IPS-15b (cell line): Measurements from ENCODE around the gene STAT3.
"Not testable (repeated sequence)": the region's sequence is repeated elsewhere in the genome, so short reads cannot be mapped to it uniquely, and the experiment has no call there.

Experiments used
- H3K27me3 ChIP-seq: one replicate; pipeline ENCODE4 v1.6.1; 2013; ENCODE audit warnings: low read length; ENCODE audit not compliant: control insufficient read depth, insufficient read depth
- H3K36me3 ChIP-seq: one replicate; pipeline ENCODE4 v1.6.1; 2013; ENCODE audit warnings: low read length; ENCODE audit not compliant: control insufficient read depth, insufficient read depth
- H3K4me1 ChIP-seq: one replicate; pipeline ENCODE4 v1.6.1; 2013; ENCODE audit warnings: mild to moderate bottlenecking, low read length; ENCODE audit not compliant: control insufficient read depth, insufficient read depth
- H3K4me3 ChIP-seq: one replicate; pipeline ENCODE4 v1.5.1; 2013; ENCODE audit warnings: low read depth, low read length
- H3K9ac ChIP-seq: one replicate; pipeline ENCODE4 v1.6.1; 2013; ENCODE audit warnings: low read depth, mild to moderate bottlenecking, low read length
- H3K9me3 ChIP-seq: one replicate; pipeline ENCODE4 v1.6.1; 2013; ENCODE audit warnings: mild to moderate bottlenecking, low read length; ENCODE audit not compliant: control insufficient read depth, insufficient read depth

Gene STAT3

GRCh38 chr17:42307362-42307927 is 80.8 kb downstream of the STAT3 start:
- Histone ChIP-seq H3K27me3 (no peaks in the 10 kb centered on the region), H3K4me3 (no peak overlapping the region), H3K9ac (no peak overlapping the region), H3K9me3 (no peaks in the 10 kb centered on the region), H3K36me3 (no peaks in the 10 kb centered on the region), H3K4me1 (peaks cover 10% of the 10 kb centered on the region)

- no peak overlapping the region for H3K4me3 ChIP-seq
- no peaks in the 10 kb centered on the region for H3K9me3 ChIP-seq
- peaks cover 4% of the 10 kb centered on the region for H3K4me1 ChIP-seq
- H3K27me3 ChIP-seq = no peaks in the 10 kb centered on the region
- no peaks in the 10 kb centered on the region for H3K36me3 ChIP-seq
- H3K9ac ChIP-seq = no peak overlapping the region
Measured at GRCh38 chr17:42306385-42306667, 81.9 kb downstream of the STAT3 start.

GRCh38 chr17:42305543-42306384 is 82.5 kb downstream of the STAT3 start:
- Histone ChIP-seq H3K9ac (no peak overlapping the region), H3K9me3 (no peaks in the 10 kb centered on the region), H3K36me3 (no peaks in the 10 kb centered on the region), H3K4me1 (no peaks in the 10 kb centered on the region), H3K27me3 (no peaks in the 10 kb centered on the region), H3K4me3 (no peak overlapping the region)

- H3K4me3 ChIP-seq = not testable (repeated sequence)
Measured at GRCh38 chr17:42305031-42305330, 83.3 kb downstream of the STAT3 start.

GRCh38 chr17:42304187-42305030 is 83.8 kb downstream of the STAT3 start:
- H3K27me3 ChIP-seq = no peaks in the 10 kb centered on the region
- H3K9me3 ChIP-seq = no peaks in the 10 kb centered on the region

More at GRCh38 chr17:42305031-42305330, 83.3 kb downstream of the STAT3 start:
- H3K9me3 ChIP-seq, H3K9ac ChIP-seq, H3K36me3 ChIP-seq, H3K27me3 ChIP-seq, H3K4me1 ChIP-seq: not testable (repeated sequence)

GRCh38 chr17:42303694-42304093 is 84.5 kb downstream of the STAT3 start:
- Histone ChIP-seq H3K36me3 (no peaks in the 10 kb centered on the region), H3K9me3 (no peaks in the 10 kb centered on the region), H3K27me3 (no peaks in the 10 kb centered on the region), H3K4me1 (no peaks in the 10 kb centered on the region), H3K9ac (no peak overlapping the region), H3K4me3 (no peak overlapping the region)

More at GRCh38 chr17:42304187-42305030, 83.8 kb downstream of the STAT3 start:
- Histone ChIP-seq H3K4me1 (no peaks in the 10 kb centered on the region), H3K36me3 (no peaks in the 10 kb centered on the region), H3K4me3 (no peak overlapping the region), H3K9ac (no peak overlapping the region)

GRCh38 chr17:42301022-42301421 is 87.2 kb downstream of the STAT3 start:
- H3K4me3 ChIP-seq = no peak overlapping the region
- H3K4me1 ChIP-seq = no peaks in the 10 kb centered on the region
- H3K27me3 ChIP-seq = no peaks in the 10 kb centered on the region
- no peak overlapping the region for H3K9ac ChIP-seq
- H3K9me3 ChIP-seq = no peaks in the 10 kb centered on the region
- H3K36me3 ChIP-seq = no peaks in the 10 kb centered on the region

- not testable (repeated sequence) for H3K36me3 ChIP-seq, H3K9ac ChIP-seq, H3K9me3 ChIP-seq, H3K4me1 ChIP-seq, H3K27me3 ChIP-seq, H3K4me3 ChIP-seq
Measured at GRCh38 chr17:42299913-42300312, 88.3 kb downstream of the STAT3 start.

GRCh38 chr17:42299361-42299760 is 88.9 kb downstream of the STAT3 start:
- H3K27me3 ChIP-seq, H3K9me3 ChIP-seq, H3K4me3 ChIP-seq, H3K4me1 ChIP-seq, H3K36me3 ChIP-seq, H3K9ac ChIP-seq: not testable (repeated sequence)

GRCh38 chr17:42297775-42298174 is 90.5 kb downstream of the STAT3 start:
- H3K9me3 ChIP-seq, H3K27me3 ChIP-seq, H3K36me3 ChIP-seq, H3K4me3 ChIP-seq, H3K9ac ChIP-seq, H3K4me1 ChIP-seq: not testable (repeated sequence)

GRCh38 chr17:42296012-42296411 is 92.2 kb downstream of the STAT3 start:
- Histone ChIP-seq H3K9ac (no peak overlapping the region), H3K27me3 (no peaks in the 10 kb centered on the region), H3K9me3 (no peaks in the 10 kb centered on the region), H3K4me1 (no peaks in the 10 kb centered on the region), H3K4me3 (no peak overlapping the region), H3K36me3 (no peaks in the 10 kb centered on the region)
